K562 (cell line): Measurements from ENCODE around the gene ZFPM1. TPM values are rescaled to one million over a fixed set of nuclear protein-coding genes. Genes with fewer than 3 reads are reported as not detected.
A peak's percentile ranks its signal among the peaks of the same experiment; 100 is the strongest.

ENCODE experiments used
- ARID1B ChIP-seq: fragments of 450-650 bp; IDR thresholded peaks from 2 replicates; pipeline ENCODE4 v1.6.1; 2016; ENCODE audit warnings: antibody characterized with exemption, mild to moderate bottlenecking, inconsistent platforms
- CBFA2T2 ChIP-seq: fragments of 450-650 bp; conservative IDR thresholded peaks from 2 replicates; pipeline ENCODE4 v1.6.1; 2017; ENCODE audit warnings: mild to moderate bottlenecking
- CBX1 ChIP-seq: sonication (generic); IDR thresholded peaks from 2 replicates; pipeline ENCODE4 v1.6.1; 2016; ENCODE audit warnings: antibody characterized with exemption, low read depth, mild to moderate bottlenecking
- CHD1 ChIP-seq: fragments of 200-600 bp; sonication (generic); IDR thresholded peaks from one replicate; pipeline ENCODE4 v1.6.1; 2012; ENCODE audit warnings: mild to moderate bottlenecking, moderate library complexity, low read length, inconsistent platforms
- CXXC5 ChIP-seq: fragments of 250-450 bp; sonication (Bioruptor Pico); IDR thresholded peaks from 2 replicates; pipeline ENCODE4 v1.8.0; 2022; ENCODE audit warnings: inconsistent platforms, mild to moderate bottlenecking, moderate library complexity
- HNRNPK ChIP-seq: fragments of 200-400 bp; formaldehyde crosslinking; IDR thresholded peaks from one replicate; pipeline ENCODE4 v1.6.1; 2018; ENCODE audit warnings: mild to moderate bottlenecking, low read depth, low read length; ENCODE audit not compliant: poor library complexity, severe bottlenecking
- KAT8 ChIP-seq: fragments of 450-650 bp; IDR thresholded peaks from 2 replicates; pipeline ENCODE4 v1.6.1; 2016; ENCODE audit warnings: low read depth, mild to moderate bottlenecking
- MNT ChIP-seq, 2 experiments: fragments of 450-650 bp; conservative IDR thresholded peaks; 2 replicates each; pipeline ENCODE4 v1.6.1; 2017; ENCODE audit warnings: mild to moderate bottlenecking in 2 of 2, moderate library complexity in 2 of 2
- RAD51 ChIP-seq: fragments of 450-650 bp; IDR thresholded peaks from 2 replicates; pipeline ENCODE4 v1.7.1; 2016; ENCODE audit warnings: low read depth, mild to moderate bottlenecking, borderline replicate concordance
- REST ChIP-seq, 2 experiments: fragments of 450-650 bp; formaldehyde crosslinking in 1 of 2; IDR thresholded peaks; 2 replicates each; pipeline versions ENCODE4 v1.4.0 to v1.6.1; 2014 to 2020; ENCODE audit warnings: mild to moderate bottlenecking in 2 of 2, borderline replicate concordance in 1 of 2, low read depth in 1 of 2
- SMARCB1 ChIP-seq: IDR thresholded peaks from 2 replicates; pipeline ENCODE4 v1.6.1; 2011; ENCODE audit warnings: improper control_type of control experiment, low read depth; ENCODE audit not compliant: insufficient read length
- SMARCC2 ChIP-seq: fragments of 450-650 bp; IDR thresholded peaks from 2 replicates; pipeline ENCODE4 v1.6.1; 2017; ENCODE audit warnings: antibody characterized with exemption, moderate library complexity, mild to moderate bottlenecking, low read depth
- TRIM24 ChIP-seq, 2 experiments: fragments of 450-650 bp; IDR thresholded peaks; 2 replicates each; pipeline ENCODE4 v1.6.1; 2016
- ZBTB1 ChIP-seq: sonication (generic); formaldehyde crosslinking; IDR thresholded peaks from 2 replicates; pipeline ENCODE4 v1.8.1; 2023; ENCODE audit warnings: missing genetic modification reagents, low read depth, mild to moderate bottlenecking, borderline replicate concordance
- ZNF212 ChIP-seq: fragments of 450-650 bp; formaldehyde crosslinking; IDR thresholded peaks from 2 replicates; pipeline ENCODE4 v1.4.0; 2020; ENCODE audit warnings: mild to moderate bottlenecking
- ZNF24 ChIP-seq: fragments of 450-650 bp; IDR thresholded peaks from 2 replicates; pipeline ENCODE4 v1.6.1; 2016
- ZNF507 ChIP-seq: conservative IDR thresholded peaks from 2 replicates; pipeline ENCODE4 v1.6.1; 2017; ENCODE audit warnings: missing genetic modification characterization, missing compliant biosample characterization
- ZNF77 ChIP-seq: fragments of 250-450 bp; sonication (Bioruptor Pico); IDR thresholded peaks from 2 replicates; pipeline ENCODE4 v1.5.0; 2020
- polyA plus RNA-seq, 8 experiments: library from polyadenylated mRNA; depleted of rRNA in 4 of 8; stranded (reverse) in 5 of 8; unstranded in 3 of 8; fragments of >200 nt; fragmentation: Nextera tagmentation in 2 of 8; fragmentation: Illumina TruSeq in 1 of 8; extraction: Ambion mirVana in 2 of 8; extraction: Trizol in 1 of 8; gene quantifications; 2 replicates each; pipeline versions ENCODE4 v1.2.1 to v1.2.3, GENCODE V29; 2011 to 2014; ENCODE audit warnings: inconsistent platforms in 1 of 8, missing spikeins in 1 of 8
- total RNA-seq, 7 experiments: library from RNA; depleted of rRNA in 6 of 7; stranded (reverse); fragments of >200 nt in 6 of 7; fragmentation: Illumina TruSeq in 2 of 7; extraction: Trizol in 2 of 7; gene quantifications; 2 replicates each; pipeline versions ENCODE4 v1.2.1 to v1.2.3, GENCODE V29; 2011 to 2021; ENCODE audit warnings: low replicate concordance in 1 of 7

Gene ZFPM1
- total and polyA plus RNA-seq, 9 of the 15 experiments (the other 6 are each of a cell fraction or from before 2014, with no cell fraction given) = 0.03 to 35.9 (median 1.4) TPM

- TF ChIP-seq REST (IDR thresholded peaks at IDR 0.05; ENCODE audit: borderline replicate concordance) = peak; percentile 13; the same call in 1 of the 2 replicates
- TF ChIP-seq REST (CRISPR knock-in tag; IDR thresholded peaks at IDR 0.05; ENCODE audit: low read depth) = peak; percentile 5; the same call in 1 of the 2 replicates
- peak; percentile 97 for TF ChIP-seq ARID1B
- TF ChIP-seq ZNF507 (tag) = no peak
- no peak for TF ChIP-seq KAT8
- peak; percentile 97 for TF ChIP-seq CBFA2T2
- no peak for TF ChIP-seq CBX1
- TF ChIP-seq HNRNPK = no peak
- peak; percentile 77; the same call in 1 of the 2 replicates for TF ChIP-seq SMARCC2
- TF ChIP-seq RAD51 = no peak; the same call in 1 of the 2 replicates
- no peak for TF ChIP-seq CHD1
- TF ChIP-seq MNT (conservative IDR thresholded peaks at IDR 0.05) = peak; percentile 39 to 81; a peak in 2 of 4 replicates
- TF ChIP-seq ZNF77 = no peak
- TF ChIP-seq SMARCB1 = no peak
- no peak; the same call in 1 of the 2 replicates for TF ChIP-seq ZNF24
- peak; percentile 99 for TF ChIP-seq CXXC5 (CRISPR knock-in tag)
- no peak for TF ChIP-seq ZBTB1 (CRISPR knock-in tag)
- TF ChIP-seq TRIM24 (IDR thresholded peaks at IDR 0.05) = peak; percentile 41 to 89; a peak in 3 of 4 replicates
- no peak for TF ChIP-seq ZNF212 (CRISPR knock-in tag)
These were observed 44.7 kb downstream of the ZFPM1 start (continued) for GRCh38 chr16:88497561-88498462.
